ENCODE data around the gene GBX2. TPM values are rescaled to one million over a fixed set of nuclear protein-coding genes. Genes with fewer than 3 reads are reported as not detected.

The GBX2 gene
- total and polyA plus RNA-seq, 12 donors: 0.12 to 0.22 (median 0.15) TPM; not detected in 7

- Histone ChIP-seq H3K4me1 (peaks cover 10 to 48% (median 37%) of the 10 kb centered on the region in 9 donors), H3K36me3 (no peaks in the 10 kb centered on the region), H3K4me3 (no peak overlapping the region), H3K27ac (no peak overlapping the region), H3K27me3 (peaks cover 55 to 100% (median 98%) of the 10 kb centered on the region in 7 donors), H3K9me3 (no peaks in the 10 kb centered on the region)
- WGBS, 2 donors: 42 to 51% methylated on average over 21 of the region's 21 CpGs
- no peak for TF ChIP-seq CTCF (IDR thresholded peaks at IDR 0.05)
- DNase-seq (no peak), ATAC-seq (no peak)
- intact Hi-C loops (cut with DNase I): loop anchor here in 6 of 10 donors (2.0 to 10.0 kb wide), 5 partner anchors 372 to 410 kb away; no protein-coding TSS in a partner anchor
Measured at GRCh38 chr2:236176951-236177350, 8.8 kb upstream of the GBX2 start.

GRCh38 chr2:236176417-236176816, 8.2 kb upstream of the GBX2 start:
- DNase-seq (no peak), ATAC-seq (no peak)
- H3K4me3 ChIP-seq: no peak overlapping the region
- TF ChIP-seq CTCF (IDR thresholded peaks at IDR 0.05): peak in 7 of 9 donors; percentile 30 to 54 (median 48)
- WGBS, 2 donors: 10 to 13% methylated on average over 7 of the region's 7 CpGs
- H3K4me1 ChIP-seq: peaks cover 10 to 52% (median 42%) of the 10 kb centered on the region in 9 donors
- intact Hi-C loops (cut with DNase I): loop anchor here in 6 of 10 donors (2.0 to 10.0 kb wide), 5 partner anchors 372 to 410 kb away; no protein-coding TSS in a partner anchor
- H3K36me3 ChIP-seq: no peaks in the 10 kb centered on the region
- H3K27me3 ChIP-seq: peaks cover 59 to 100% (median 98%) of the 10 kb centered on the region in 7 donors
- H3K27ac ChIP-seq: no peak overlapping the region
- H3K9me3 ChIP-seq: no peaks in the 10 kb centered on the region

GRCh38 chr2:236175548-236176150, 7.5 kb upstream of the GBX2 start:
- intact Hi-C loops (cut with DNase I): loop anchor here in 6 of 10 donors (2.0 to 10.0 kb wide), 5 partner anchors 371 to 409 kb away; no protein-coding TSS in a partner anchor
- Histone ChIP-seq H3K27ac (no peak overlapping the region), H3K36me3 (no peaks in the 10 kb centered on the region), H3K9me3 (no peaks in the 10 kb centered on the region), H3K4me1 (peaks cover 10 to 55% (median 47%) of the 10 kb centered on the region in 9 donors), H3K27me3 (peaks cover 65 to 100% (median 98%) of the 10 kb centered on the region in 7 donors), H3K4me3 (no peak overlapping the region)
- DNase-seq (no peak), ATAC-seq (no peak)
- TF ChIP-seq CTCF (IDR thresholded peaks at IDR 0.05): no peak
- 62 to 63% methylated on average over 6 of the region's 6 CpGs for WGBS, 2 donors

- H3K36me3 ChIP-seq: no peaks in the 10 kb centered on the region
- H3K9me3 ChIP-seq: no peaks in the 10 kb centered on the region
- TF ChIP-seq CTCF (IDR thresholded peaks at IDR 0.05): no peak
- intact Hi-C loops (cut with DNase I): loop anchor here in 2 of 10 donors (5.0 to 10.0 kb wide), 2 partner anchors 369 to 397 kb away; no protein-coding TSS in a partner anchor
- 8 to 12% methylated on average over 23 of the region's 23 CpGs for WGBS, 2 donors
- ATAC-seq (no peak), DNase-seq (no peak)
- H3K27me3 ChIP-seq: peaks cover 67 to 100% (median 98%) of the 10 kb centered on the region in 7 donors
- H3K4me1 ChIP-seq: peaks cover 5 to 53% (median 41%) of the 10 kb centered on the region in 9 donors
- H3K27ac ChIP-seq: no peak overlapping the region
- no peak overlapping the region for H3K4me3 ChIP-seq
Measured at GRCh38 chr2:236173729-236174607, 5.8 kb upstream of the GBX2 start.
